H9 (cell line): Measurements from ENCODE around the gene PLEKHF1. TPM values are rescaled to one million over a fixed set of nuclear protein-coding genes. Genes with fewer than 3 reads are reported as not detected.

ENCODE experiments used
- DNase-seq: peaks from one replicate; pipeline ENCODE4 v3.0.0-alpha.2; 2017
- H2AFZ ChIP-seq: one replicate; pipeline ENCODE4 v1.6.1; 2013; ENCODE audit warnings: mild to moderate bottlenecking, low read length, control low read depth, moderate library complexity
- H2AK5ac ChIP-seq: 2 replicates; pipeline ENCODE4 v1.6.1; 2013; ENCODE audit warnings: low read length, control low read depth, mixed read lengths; ENCODE audit not compliant: insufficient read length
- H2BK120ac ChIP-seq: one replicate; pipeline ENCODE4 v1.6.1; 2013; ENCODE audit warnings: low read depth, mild to moderate bottlenecking, low read length, control low read depth, inconsistent platforms; ENCODE audit not compliant: poor library complexity, severe bottlenecking
- H2BK12ac ChIP-seq: 2 replicates; pipeline ENCODE4 v1.6.1; 2013; ENCODE audit warnings: low read length, control low read depth, mixed read lengths, low read depth; ENCODE audit not compliant: insufficient read length
- H2BK15ac ChIP-seq: 2 replicates; pipeline ENCODE4 v1.6.1; 2013; ENCODE audit warnings: low read depth, low read length, control low read depth
- H2BK20ac ChIP-seq: one replicate; pipeline ENCODE4 v1.6.1; 2013; ENCODE audit warnings: low read depth, mild to moderate bottlenecking, low read length, control low read depth, inconsistent platforms; ENCODE audit not compliant: poor library complexity, severe bottlenecking
- H2BK5ac ChIP-seq: 2 replicates; pipeline ENCODE4 v1.6.1; 2013; ENCODE audit warnings: low read length, control low read depth, mixed read lengths; ENCODE audit not compliant: insufficient read length
- H3K14ac ChIP-seq: 2 replicates; pipeline ENCODE4 v1.6.1; 2013; ENCODE audit warnings: low read length, control low read depth; ENCODE audit not compliant: insufficient read depth
- H3K18ac ChIP-seq: 2 replicates; pipeline ENCODE4 v1.6.1; 2013; ENCODE audit warnings: low read depth, mild to moderate bottlenecking, mixed read lengths, low read length, control low read depth; ENCODE audit not compliant: insufficient read length
- H3K23ac ChIP-seq: 2 replicates; pipeline ENCODE4 v1.6.1; 2013; ENCODE audit warnings: low read length, control low read depth, mixed read lengths, low read depth; ENCODE audit not compliant: insufficient read length
- H3K23me2 ChIP-seq: 2 replicates; pipeline ENCODE4 v1.6.1; 2013; ENCODE audit warnings: low read depth, mild to moderate bottlenecking, mixed read lengths, low read length, control low read depth; ENCODE audit not compliant: insufficient read length, poor library complexity, severe bottlenecking
- H3K27ac ChIP-seq: 2 replicates; pipeline ENCODE4 v1.5.1; 2013; ENCODE audit warnings: low read length, control low read depth, mixed read lengths, low read depth; ENCODE audit not compliant: insufficient read length
- H3K27me3 ChIP-seq: 2 replicates; pipeline ENCODE4 v1.6.1; 2013; ENCODE audit warnings: low read length, control low read depth, inconsistent platforms; ENCODE audit not compliant: insufficient read depth
- H3K4ac ChIP-seq: 2 replicates; pipeline ENCODE4 v1.6.1; 2013; ENCODE audit warnings: low read depth, mild to moderate bottlenecking, control low read depth, inconsistent platforms, low read length, moderate library complexity
- H3K4me1 ChIP-seq: 2 replicates; pipeline ENCODE4 v1.6.1; 2013; ENCODE audit warnings: low read length, control low read depth, inconsistent platforms; ENCODE audit not compliant: insufficient read depth
- H3K4me2 ChIP-seq: 2 replicates; pipeline ENCODE4 v1.6.1; 2013; ENCODE audit warnings: low read length, control low read depth, mixed read lengths; ENCODE audit not compliant: insufficient read length, insufficient read depth
- H3K56ac ChIP-seq: 2 replicates; pipeline ENCODE4 v1.6.1; 2013; ENCODE audit warnings: low read depth, mild to moderate bottlenecking, mixed read lengths, low read length, control low read depth; ENCODE audit not compliant: insufficient read length
- H3K79me1 ChIP-seq: 2 replicates; pipeline ENCODE4 v1.6.1; 2013; ENCODE audit warnings: low read depth, mild to moderate bottlenecking, moderate library complexity, low read length, control low read depth, inconsistent platforms; ENCODE audit not compliant: insufficient read depth, poor library complexity, severe bottlenecking
- H3K79me2 ChIP-seq: 2 replicates; pipeline ENCODE4 v1.6.1; 2013; ENCODE audit warnings: low read length, control low read depth, inconsistent platforms; ENCODE audit not compliant: insufficient read depth
- H3K9ac ChIP-seq: 2 replicates; pipeline ENCODE4 v1.6.1; 2013; ENCODE audit warnings: low read length, control low read depth, mixed read lengths; ENCODE audit not compliant: insufficient read length; ENCODE audit errors: extremely low read depth
- H3K9me3 ChIP-seq: one replicate; pipeline ENCODE4 v1.6.1; 2013; ENCODE audit warnings: low read depth, low read length, inconsistent platforms; ENCODE audit not compliant: control insufficient read depth
- H3T11ph ChIP-seq: one replicate; pipeline ENCODE4 v1.6.1; 2013; ENCODE audit warnings: mild to moderate bottlenecking, low read length, control low read depth, inconsistent platforms
- H4K20me1 ChIP-seq: one replicate; pipeline ENCODE4 v1.6.1; 2013; ENCODE audit not compliant: control insufficient read depth, insufficient read length, insufficient read depth
- H4K5ac ChIP-seq: 2 replicates; pipeline ENCODE4 v1.6.1; 2013; ENCODE audit warnings: low read depth, mild to moderate bottlenecking, mixed read lengths, low read length, control low read depth; ENCODE audit not compliant: insufficient read length
- H4K8ac ChIP-seq: replicated peaks from 2 replicates; pipeline ENCODE4 v1.6.1; 2013; ENCODE audit warnings: low read length, control low read depth, mixed read lengths, low read depth; ENCODE audit not compliant: insufficient read length
- H4K91ac ChIP-seq: 2 replicates; pipeline ENCODE4 v1.6.1; 2013; ENCODE audit warnings: low read depth, mild to moderate bottlenecking, moderate library complexity, mixed read lengths, low read length, control low read depth; ENCODE audit not compliant: insufficient read length
- H3K27ac Mint-ChIP-seq, 3 experiments: 2 replicates in 2 of 3; 3 replicates in 1 of 3; pipeline ENCODE4 v1.8.0; 2020 to 2021; ENCODE audit warnings: mixed read lengths in 3 of 3, mild to moderate bottlenecking in 1 of 3, moderate library complexity in 1 of 3
- H3K27me3 Mint-ChIP-seq: 2 replicates; pipeline ENCODE4 v1.8.0; 2021; ENCODE audit warnings: low read depth, mild to moderate bottlenecking, moderate library complexity, mixed read lengths
- H3K36me3 Mint-ChIP-seq, 3 experiments: 2 replicates in 2 of 3; 3 replicates in 1 of 3; pipeline ENCODE4 v1.8.0; 2020 to 2021; ENCODE audit warnings: low read depth in 3 of 3, mixed read lengths in 3 of 3; ENCODE audit not compliant: insufficient read depth in 1 of 3
- H3K4me1 Mint-ChIP-seq, 2 experiments: 2 replicates each; pipeline ENCODE4 v1.8.0; 2020; ENCODE audit warnings: mixed read lengths in 2 of 2
- H3K4me3 Mint-ChIP-seq, 2 experiments: 2 replicates in 1 of 2; 3 replicates in 1 of 2; pipeline ENCODE4 v1.8.0; 2020 to 2021; ENCODE audit warnings: mild to moderate bottlenecking in 2 of 2, mixed read lengths in 2 of 2, moderate library complexity in 1 of 2
- H3K9me3 Mint-ChIP-seq, 2 experiments: 2 replicates in 1 of 2; 3 replicates in 1 of 2; pipeline ENCODE4 v1.8.0; 2020; ENCODE audit warnings: mild to moderate bottlenecking in 2 of 2, mixed read lengths in 2 of 2, moderate library complexity in 1 of 2
- CTCF ChIP-seq: fragments of 200-600 bp; sonication (generic); conservative IDR thresholded peaks from 3 replicates; pipeline ENCODE4 v1.8.0; 2021; ENCODE audit warnings: antibody characterized with exemption, mild to moderate bottlenecking
- WGBS: extraction: QIAGEN DNeasy Blood & Tissue Kit; methylation state at CpG from one replicate; pipeline ENCODE4 v1.1.7; 2013; ENCODE audit warnings: missing lambda C conversion rate, low lambda C conversion rate, mixed read lengths; ENCODE audit not compliant: insufficient read length; ENCODE audit errors: extremely low coverage; 5-methylcytosine and 5-hydroxymethylcytosine counted together
- total RNA-seq: library from RNA; stranded (reverse); gene quantifications from 2 replicates; pipeline ENCODE4 v1.2.1, GENCODE V29; 2021

PLEKHF1 gene
- total RNA-seq, 1 experiment from 2014 or later = 4.9 TPM

GRCh38 chr19:29615891-29616425 is 49.3 kb upstream of the PLEKHF1 start:
- Histone ChIP-seq H2AFZ (no peak overlapping the region), H3K79me2 (no peaks in the 10 kb centered on the region), H3K27ac (no peak overlapping the region), H2BK15ac (no peak overlapping the region), H4K20me1 (no peaks in the 10 kb centered on the region), H3K23ac (no peak overlapping the region), H2BK12ac (no peak overlapping the region), H3T11ph (no peak overlapping the region), H2BK5ac (no peak overlapping the region), H4K8ac (no peak overlapping the region), H3K4me2 (no peak overlapping the region), H4K5ac (no peak overlapping the region), H3K14ac (no peak overlapping the region), H2BK120ac (no peak overlapping the region), H3K4me1 (no peaks in the 10 kb centered on the region), H3K4ac (no peak overlapping the region), H3K79me1 (no peaks in the 10 kb centered on the region), H2BK20ac (no peak overlapping the region), H3K27me3 (no peaks in the 10 kb centered on the region), H3K56ac (no peak overlapping the region), H4K91ac (no peak overlapping the region), H3K9ac (no peak overlapping the region), H3K23me2 (no peaks in the 10 kb centered on the region), H3K9me3 (no peaks in the 10 kb centered on the region), H3K18ac (no peak overlapping the region), H2AK5ac (no peak overlapping the region)
- Mint-ChIP-seq H3K4me3 (no peak overlapping the region), H3K36me3 (peaks cover 19 to 43% (median 34%) of the 10 kb centered on the region in 3 experiments), H3K4me1 (no peaks in the 10 kb centered on the region), H3K27me3 (no peaks in the 10 kb centered on the region), H3K9me3 (no peaks in the 10 kb centered on the region), H3K27ac (no peak overlapping the region)
- TF ChIP-seq CTCF = no peak
- DNase-seq = no peak
- WGBS = no CpG with 5 or more reads among the region's 10 CpGs
